HL-60 (cell line): ENCODE measurements around the gene MRGPRX2.

ENCODE experiments used
- GABPA ChIP-seq: IDR thresholded peaks from 2 replicates; pipeline ENCODE4 v1.6.1; 2012; ENCODE audit warnings: low read depth
- SPI1 ChIP-seq: IDR thresholded peaks from 2 replicates; pipeline ENCODE4 v1.6.1; 2012; ENCODE audit warnings: low read depth, mild to moderate bottlenecking, borderline replicate concordance
- TF ChIP-seq, protein P1 (sequence below): IDR thresholded peaks from one replicate; pipeline ENCODE4 v1.5.1; 2011; ENCODE audit warnings: low read length, control low read depth, inconsistent platforms; ENCODE audit not compliant: insufficient read depth

DNA sequence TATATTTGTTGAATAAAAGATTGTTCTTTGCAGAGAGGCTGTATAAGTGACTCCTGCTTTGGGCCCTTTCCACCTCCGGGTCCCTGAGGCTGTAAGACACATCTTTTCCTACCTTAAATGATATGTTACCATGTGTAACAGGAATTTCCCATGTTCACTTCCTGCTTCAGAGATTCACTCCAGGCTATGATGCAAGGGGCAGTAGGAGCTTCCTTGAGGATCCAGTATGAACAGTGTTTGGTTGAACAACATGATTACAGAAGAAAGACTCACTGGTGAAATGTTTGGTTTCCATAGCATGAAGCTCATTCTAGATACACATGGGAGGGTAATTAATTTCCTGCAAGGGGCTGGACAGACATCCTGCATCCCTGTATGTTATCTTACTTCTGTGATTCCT is 30.8 kb upstream of the MRGPRX2 start:
- TF ChIP-seq SPI1 (no peak), GABPA (no peak)
- TF ChIP-seq, protein P1, sequence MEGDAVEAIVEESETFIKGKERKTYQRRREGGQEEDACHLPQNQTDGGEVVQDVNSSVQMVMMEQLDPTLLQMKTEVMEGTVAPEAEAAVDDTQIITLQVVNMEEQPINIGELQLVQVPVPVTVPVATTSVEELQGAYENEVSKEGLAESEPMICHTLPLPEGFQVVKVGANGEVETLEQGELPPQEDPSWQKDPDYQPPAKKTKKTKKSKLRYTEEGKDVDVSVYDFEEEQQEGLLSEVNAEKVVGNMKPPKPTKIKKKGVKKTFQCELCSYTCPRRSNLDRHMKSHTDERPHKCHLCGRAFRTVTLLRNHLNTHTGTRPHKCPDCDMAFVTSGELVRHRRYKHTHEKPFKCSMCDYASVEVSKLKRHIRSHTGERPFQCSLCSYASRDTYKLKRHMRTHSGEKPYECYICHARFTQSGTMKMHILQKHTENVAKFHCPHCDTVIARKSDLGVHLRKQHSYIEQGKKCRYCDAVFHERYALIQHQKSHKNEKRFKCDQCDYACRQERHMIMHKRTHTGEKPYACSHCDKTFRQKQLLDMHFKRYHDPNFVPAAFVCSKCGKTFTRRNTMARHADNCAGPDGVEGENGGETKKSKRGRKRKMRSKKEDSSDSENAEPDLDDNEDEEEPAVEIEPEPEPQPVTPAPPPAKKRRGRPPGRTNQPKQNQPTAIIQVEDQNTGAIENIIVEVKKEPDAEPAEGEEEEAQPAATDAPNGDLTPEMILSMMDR, result no peak
